Liver (tissue), 9 donors: ENCODE measurements around the gene TSR1. TPM values are rescaled to one million over a fixed set of nuclear protein-coding genes. Genes with fewer than 3 reads are reported as not detected.

Experiments
- DNase-seq: peaks from one replicate; pipeline ENCODE4 v3.0.0-alpha.2; 2017; ENCODE audit warnings: low spot score
- H3K27ac ChIP-seq, 2 donors: one replicate each; pipeline ENCODE4 v1.7.0; 2013; ENCODE audit warnings: inconsistent platforms in 2 of 2, low read length in 2 of 2, control low read depth in 1 of 2, low read depth in 1 of 2, mild to moderate bottlenecking in 1 of 2
- H3K27me3 ChIP-seq, 4 donors: one replicate each; pipeline versions ENCODE4 v1.6.1 to v1.7.0; 2013; ENCODE audit warnings: low read length in 3 of 4, inconsistent platforms in 1 of 4, mild to moderate bottlenecking in 1 of 4, moderate library complexity in 1 of 4; ENCODE audit not compliant: control insufficient read depth in 4 of 4, insufficient read depth in 4 of 4
- H3K36me3 ChIP-seq, 4 donors: one replicate each; pipeline versions ENCODE4 v1.6.1 to v1.7.0; 2013; ENCODE audit warnings: low read length in 3 of 4, mild to moderate bottlenecking in 3 of 4, low read depth in 1 of 4, moderate library complexity in 1 of 4; ENCODE audit not compliant: control insufficient read depth in 4 of 4, insufficient read depth in 3 of 4
- H3K4me1 ChIP-seq, 4 donors: one replicate each; pipeline versions ENCODE4 v1.6.1 to v1.7.0; 2013; ENCODE audit warnings: low read length in 3 of 4, mild to moderate bottlenecking in 3 of 4, moderate library complexity in 1 of 4; ENCODE audit not compliant: control insufficient read depth in 4 of 4, insufficient read depth in 4 of 4
- H3K4me3 ChIP-seq, 3 donors: one replicate each; pipeline versions ENCODE4 v1.6.1 to v1.7.0; 2013; ENCODE audit warnings: low read length in 3 of 3, control low read depth in 1 of 3, low read depth in 1 of 3, mild to moderate bottlenecking in 1 of 3
- H3K9ac ChIP-seq, 2 donors: one replicate each; pipeline ENCODE4 v1.7.0; 2013; ENCODE audit warnings: low read length in 2 of 2, mild to moderate bottlenecking in 2 of 2, moderate library complexity in 2 of 2, control low read depth in 1 of 2, low read depth in 1 of 2
- H3K9me3 ChIP-seq, 4 donors: one replicate each; pipeline versions ENCODE4 v1.6.1 to v1.7.0; 2013; ENCODE audit warnings: low read length in 3 of 4; ENCODE audit not compliant: control insufficient read depth in 4 of 4
- EGR1 ChIP-seq, 2 donors: IDR thresholded peaks; 2 replicates each; pipeline ENCODE4 v1.6.1; 2016 to 2018; ENCODE audit warnings: antibody characterized with exemption in 2 of 2, low read depth in 2 of 2
- FOXA1 ChIP-seq: IDR thresholded peaks from 2 replicates; pipeline ENCODE4 v1.6.1; 2016; ENCODE audit warnings: antibody characterized with exemption
- FOXA2 ChIP-seq: IDR thresholded peaks from 2 replicates; pipeline ENCODE4 v1.6.1; 2016; ENCODE audit warnings: antibody characterized with exemption
- GABPA ChIP-seq, 2 donors: IDR thresholded peaks in 1 of 2; conservative IDR thresholded peaks in 1 of 2; 2 replicates each; pipeline ENCODE4 v1.6.1; 2016; ENCODE audit warnings: antibody characterized with exemption in 2 of 2, mild to moderate bottlenecking in 1 of 2, moderate library complexity in 1 of 2
- HNF4A ChIP-seq, 2 donors: conservative IDR thresholded peaks; 2 replicates each; pipeline ENCODE4 v1.6.1; 2016; ENCODE audit warnings: antibody characterized with exemption in 2 of 2, mild to moderate bottlenecking in 2 of 2
- HNF4G ChIP-seq: IDR thresholded peaks from 2 replicates; pipeline ENCODE4 v1.6.1; 2016; ENCODE audit warnings: antibody characterized with exemption
- JUND ChIP-seq, 2 donors: IDR thresholded peaks; 2 replicates each; pipeline ENCODE4 v1.6.1; 2016; ENCODE audit warnings: antibody characterized with exemption in 2 of 2
- NR2F2 ChIP-seq: IDR thresholded peaks from 2 replicates; pipeline ENCODE4 v1.6.1; 2016; ENCODE audit warnings: antibody characterized with exemption
- RAD21 ChIP-seq, 2 donors: IDR thresholded peaks; 2 replicates each; pipeline ENCODE4 v1.6.1; 2016; ENCODE audit warnings: antibody characterized with exemption in 2 of 2, mild to moderate bottlenecking in 2 of 2
- RXRA ChIP-seq, 2 donors: IDR thresholded peaks; 2 replicates each; pipeline ENCODE4 v1.6.1; 2017 to 2018; ENCODE audit warnings: antibody characterized with exemption in 2 of 2, mild to moderate bottlenecking in 1 of 2
- SP1 ChIP-seq: IDR thresholded peaks from 2 replicates; pipeline ENCODE4 v1.6.1; 2018; ENCODE audit warnings: antibody characterized with exemption, mild to moderate bottlenecking
- TAF1 ChIP-seq: conservative IDR thresholded peaks from 2 replicates; pipeline ENCODE4 v1.6.1; 2016; ENCODE audit warnings: antibody characterized with exemption, mild to moderate bottlenecking
- YY1 ChIP-seq: IDR thresholded peaks from 2 replicates; pipeline ENCODE4 v1.6.1; 2016; ENCODE audit warnings: antibody characterized with exemption, mild to moderate bottlenecking
- WGBS: extraction: QIAGEN DNeasy Blood & Tissue Kit; methylation state at CpG from one replicate; pipeline ENCODE4 v1.1.7; 2013; 5-methylcytosine and 5-hydroxymethylcytosine counted together
- polyA plus RNA-seq, 2 donors: library from polyadenylated mRNA; stranded (reverse) in 1 of 2; unstranded in 1 of 2; fragments of 200-250 nt in 1 of 2; fragments of >200 nt in 1 of 2; fragmentation: Nextera tagmentation in 1 of 2; extraction: Ambion mirVana in 1 of 2; gene quantifications; one replicate each; pipeline versions ENCODE4 v1.2.1 to v1.2.3, GENCODE V29; 2013 to 2015
- total RNA-seq, 2 donors: library from RNA; depleted of rRNA; stranded (reverse); fragments of >200 nt; gene quantifications; one replicate each; pipeline ENCODE4 v1.2.3, GENCODE V29; 2014
- TF ChIP-seq, protein P1 (sequence below): fragments of 150-350 bp; IDR thresholded peaks from 2 replicates; pipeline ENCODE4 v1.5.1; 2017; ENCODE audit warnings: improper control_type of control experiment, low read depth, low read length; ENCODE audit not compliant: missing input control
- TF ChIP-seq, protein P2 (sequence below): IDR thresholded peaks from 2 replicates; pipeline ENCODE4 v1.6.1; 2016; ENCODE audit warnings: antibody characterized with exemption
- TF ChIP-seq, protein P3 (sequence below): IDR thresholded peaks from 2 replicates; pipeline ENCODE4 v1.6.1; 2016; ENCODE audit warnings: antibody characterized with exemption
- TF ChIP-seq, protein P4 (sequence below): IDR thresholded peaks from 2 replicates; pipeline ENCODE4 v1.6.1; 2016; ENCODE audit warnings: antibody characterized with exemption
- TF ChIP-seq, protein P5 (sequence below): IDR thresholded peaks from 2 replicates; pipeline ENCODE4 v1.6.1; 2016; ENCODE audit warnings: antibody characterized with exemption, mild to moderate bottlenecking
- donor health status: healthy.
- donor health status: healthy.
- donor health status: healthy.
- donor health status: healthy.
- donor health status: healthy.

Gene TSR1
- total and polyA plus RNA-seq, 4 donors, result 6.5 to 27.0 (median 13.8) TPM

GRCh38 chr17:2385240-2386210, 49.3 kb upstream of the TSR1 start:
- no peaks in the 10 kb centered on the region for H3K9me3 ChIP-seq
- peaks cover 0 to 16% (median 5%) of the 10 kb centered on the region in 4 donors for H3K36me3 ChIP-seq
- TF ChIP-seq, protein P1, sequence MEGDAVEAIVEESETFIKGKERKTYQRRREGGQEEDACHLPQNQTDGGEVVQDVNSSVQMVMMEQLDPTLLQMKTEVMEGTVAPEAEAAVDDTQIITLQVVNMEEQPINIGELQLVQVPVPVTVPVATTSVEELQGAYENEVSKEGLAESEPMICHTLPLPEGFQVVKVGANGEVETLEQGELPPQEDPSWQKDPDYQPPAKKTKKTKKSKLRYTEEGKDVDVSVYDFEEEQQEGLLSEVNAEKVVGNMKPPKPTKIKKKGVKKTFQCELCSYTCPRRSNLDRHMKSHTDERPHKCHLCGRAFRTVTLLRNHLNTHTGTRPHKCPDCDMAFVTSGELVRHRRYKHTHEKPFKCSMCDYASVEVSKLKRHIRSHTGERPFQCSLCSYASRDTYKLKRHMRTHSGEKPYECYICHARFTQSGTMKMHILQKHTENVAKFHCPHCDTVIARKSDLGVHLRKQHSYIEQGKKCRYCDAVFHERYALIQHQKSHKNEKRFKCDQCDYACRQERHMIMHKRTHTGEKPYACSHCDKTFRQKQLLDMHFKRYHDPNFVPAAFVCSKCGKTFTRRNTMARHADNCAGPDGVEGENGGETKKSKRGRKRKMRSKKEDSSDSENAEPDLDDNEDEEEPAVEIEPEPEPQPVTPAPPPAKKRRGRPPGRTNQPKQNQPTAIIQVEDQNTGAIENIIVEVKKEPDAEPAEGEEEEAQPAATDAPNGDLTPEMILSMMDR, result no peak
- TF ChIP-seq TAF1, result no peak
- TF ChIP-seq NR2F2, result no peak
- TF ChIP-seq, protein P2, sequence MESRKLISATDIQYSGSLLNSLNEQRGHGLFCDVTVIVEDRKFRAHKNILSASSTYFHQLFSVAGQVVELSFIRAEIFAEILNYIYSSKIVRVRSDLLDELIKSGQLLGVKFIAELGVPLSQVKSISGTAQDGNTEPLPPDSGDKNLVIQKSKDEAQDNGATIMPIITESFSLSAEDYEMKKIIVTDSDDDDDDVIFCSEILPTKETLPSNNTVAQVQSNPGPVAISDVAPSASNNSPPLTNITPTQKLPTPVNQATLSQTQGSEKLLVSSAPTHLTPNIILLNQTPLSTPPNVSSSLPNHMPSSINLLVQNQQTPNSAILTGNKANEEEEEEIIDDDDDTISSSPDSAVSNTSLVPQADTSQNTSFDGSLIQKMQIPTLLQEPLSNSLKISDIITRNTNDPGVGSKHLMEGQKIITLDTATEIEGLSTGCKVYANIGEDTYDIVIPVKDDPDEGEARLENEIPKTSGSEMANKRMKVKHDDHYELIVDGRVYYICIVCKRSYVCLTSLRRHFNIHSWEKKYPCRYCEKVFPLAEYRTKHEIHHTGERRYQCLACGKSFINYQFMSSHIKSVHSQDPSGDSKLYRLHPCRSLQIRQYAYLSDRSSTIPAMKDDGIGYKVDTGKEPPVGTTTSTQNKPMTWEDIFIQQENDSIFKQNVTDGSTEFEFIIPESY, result no peak
- TF ChIP-seq, protein P3, sequence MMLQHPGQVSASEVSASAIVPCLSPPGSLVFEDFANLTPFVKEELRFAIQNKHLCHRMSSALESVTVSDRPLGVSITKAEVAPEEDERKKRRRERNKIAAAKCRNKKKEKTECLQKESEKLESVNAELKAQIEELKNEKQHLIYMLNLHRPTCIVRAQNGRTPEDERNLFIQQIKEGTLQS, result no peak
- H3K9ac ChIP-seq, result no peak overlapping the region
- peaks cover 3 to 17% (median 12%) of the 10 kb centered on the region in 4 donors for H3K4me1 ChIP-seq
- no peak overlapping the region for H3K27ac ChIP-seq
- H3K27me3 ChIP-seq, result no peaks in the 10 kb centered on the region
- WGBS, result 74% methylated on average over 18 of the region's 18 CpGs
- H3K4me3 ChIP-seq, result no peak overlapping the region
- DNase-seq, result no peak

- no peaks in the 10 kb centered on the region for H3K9me3 ChIP-seq
- peaks cover 3 to 17% (median 12%) of the 10 kb centered on the region in 4 donors for H3K4me1 ChIP-seq
- no peak for DNase-seq
- peak overlapping the region; percentile 10 to 15 for H3K27ac ChIP-seq
- no peaks in the 10 kb centered on the region for H3K27me3 ChIP-seq
- H3K9ac ChIP-seq, result no peak overlapping the region
- H3K4me3 ChIP-seq, result no peak overlapping the region
- peaks cover 0 to 24% (median 5%) of the 10 kb centered on the region in 4 donors for H3K36me3 ChIP-seq
- WGBS, result 83% methylated on average over 22 of the region's 22 CpGs
- TF ChIP-seq YY1 (no peak), HNF4A (conservative IDR thresholded peaks at IDR 0.05) (no peak), FOXA2 (no peak), JUND (IDR thresholded peaks at IDR 0.05) (no peak), NR2F2 (no peak), GABPA (IDR thresholded peaks at IDR 0.05 in 1 of 2, conservative IDR thresholded peaks at IDR 0.05 in 1 of 2) (no peak), SP1 (no peak), RAD21 (IDR thresholded peaks at IDR 0.05) (no peak), RXRA (IDR thresholded peaks at IDR 0.05) (no peak), HNF4G (no peak), FOXA1 (no peak), TAF1 (no peak), EGR1 (IDR thresholded peaks at IDR 0.05; ENCODE audit: low read depth in 2 of 2) (no peak)
- TF ChIP-seq, protein P3, result no peak
- TF ChIP-seq, protein P4, sequence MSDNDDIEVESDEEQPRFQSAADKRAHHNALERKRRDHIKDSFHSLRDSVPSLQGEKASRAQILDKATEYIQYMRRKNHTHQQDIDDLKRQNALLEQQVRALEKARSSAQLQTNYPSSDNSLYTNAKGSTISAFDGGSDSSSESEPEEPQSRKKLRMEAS, result no peak
- TF ChIP-seq, protein P1, result no peak
- TF ChIP-seq, protein P5, sequence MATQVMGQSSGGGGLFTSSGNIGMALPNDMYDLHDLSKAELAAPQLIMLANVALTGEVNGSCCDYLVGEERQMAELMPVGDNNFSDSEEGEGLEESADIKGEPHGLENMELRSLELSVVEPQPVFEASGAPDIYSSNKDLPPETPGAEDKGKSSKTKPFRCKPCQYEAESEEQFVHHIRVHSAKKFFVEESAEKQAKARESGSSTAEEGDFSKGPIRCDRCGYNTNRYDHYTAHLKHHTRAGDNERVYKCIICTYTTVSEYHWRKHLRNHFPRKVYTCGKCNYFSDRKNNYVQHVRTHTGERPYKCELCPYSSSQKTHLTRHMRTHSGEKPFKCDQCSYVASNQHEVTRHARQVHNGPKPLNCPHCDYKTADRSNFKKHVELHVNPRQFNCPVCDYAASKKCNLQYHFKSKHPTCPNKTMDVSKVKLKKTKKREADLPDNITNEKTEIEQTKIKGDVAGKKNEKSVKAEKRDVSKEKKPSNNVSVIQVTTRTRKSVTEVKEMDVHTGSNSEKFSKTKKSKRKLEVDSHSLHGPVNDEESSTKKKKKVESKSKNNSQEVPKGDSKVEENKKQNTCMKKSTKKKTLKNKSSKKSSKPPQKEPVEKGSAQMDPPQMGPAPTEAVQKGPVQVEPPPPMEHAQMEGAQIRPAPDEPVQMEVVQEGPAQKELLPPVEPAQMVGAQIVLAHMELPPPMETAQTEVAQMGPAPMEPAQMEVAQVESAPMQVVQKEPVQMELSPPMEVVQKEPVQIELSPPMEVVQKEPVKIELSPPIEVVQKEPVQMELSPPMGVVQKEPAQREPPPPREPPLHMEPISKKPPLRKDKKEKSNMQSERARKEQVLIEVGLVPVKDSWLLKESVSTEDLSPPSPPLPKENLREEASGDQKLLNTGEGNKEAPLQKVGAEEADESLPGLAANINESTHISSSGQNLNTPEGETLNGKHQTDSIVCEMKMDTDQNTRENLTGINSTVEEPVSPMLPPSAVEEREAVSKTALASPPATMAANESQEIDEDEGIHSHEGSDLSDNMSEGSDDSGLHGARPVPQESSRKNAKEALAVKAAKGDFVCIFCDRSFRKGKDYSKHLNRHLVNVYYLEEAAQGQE, result no peak
Observed at GRCh38 chr17:2384439-2385127, 48.3 kb upstream of the TSR1 start.
